ENCODE results near the gene TMEM163.
"Not testable (repeated sequence)": the region's sequence is repeated elsewhere in the genome, so short reads cannot be mapped to it uniquely, and the experiment has no call there.

TMEM163 gene

GRCh38 chr2:134573085-134573370, 145.8 kb downstream of the TMEM163 start:
- DNase-seq: no peak

- DNase-seq: no peak
Measured at GRCh38 chr2:134572314-134573084, 146.3 kb downstream of the TMEM163 start.

GRCh38 chr2:134570676-134571075, 148.1 kb downstream of the TMEM163 start:
- DNase-seq: no peak

- DNase-seq: no peak
Measured at GRCh38 chr2:134568413-134568812, 150.4 kb downstream of the TMEM163 start.

- no peak for DNase-seq
Measured at GRCh38 chr2:134567666-134568065, 151.1 kb downstream of the TMEM163 start.

- DNase-seq: not testable (repeated sequence)
Measured at GRCh38 chr2:134564955-134565354, 153.8 kb downstream of the TMEM163 start.

GRCh38 chr2:134564549-134564948, 154.3 kb downstream of the TMEM163 start:
- DNase-seq: no peak

GRCh38 chr2:134558208-134558830, 160.5 kb downstream of the TMEM163 start:
- DNase-seq: no peak

GRCh38 chr2:134555411-134555810, 163.4 kb downstream of the TMEM163 start:
- no peak for DNase-seq

- no peak for DNase-seq
Measured at GRCh38 chr2:134553657-134554056, 165.1 kb downstream of the TMEM163 start.

GRCh38 chr2:134550566-134551164, 168.1 kb downstream of the TMEM163 start:
- no peak for DNase-seq

GRCh38 chr2:134549104-134549503, 169.7 kb downstream of the TMEM163 start:
- DNase-seq: no peak

GRCh38 chr2:134540990-134541389, 177.8 kb downstream of the TMEM163 start:
- no peak for DNase-seq

GRCh38 chr2:134539981-134540380, 178.8 kb downstream of the TMEM163 start:
- no peak for DNase-seq

GRCh38 chr2:134537702-134538101, 181.1 kb downstream of the TMEM163 start:
- no peak for DNase-seq

- no peak for DNase-seq
Measured at GRCh38 chr2:134537121-134537520, 181.7 kb downstream of the TMEM163 start.

GRCh38 chr2:134536296-134536695, 182.5 kb downstream of the TMEM163 start:
- no peak for DNase-seq

- no peak for DNase-seq
Measured at GRCh38 chr2:134532537-134532936, 186.3 kb downstream of the TMEM163 start.

- DNase-seq: no peak
Measured at GRCh38 chr2:134527381-134527780, 191.4 kb downstream of the TMEM163 start.

- no peak for DNase-seq
Measured at GRCh38 chr2:134522496-134523455, 196.0 kb downstream of the TMEM163 start.

- DNase-seq: no peak
Measured at GRCh38 chr2:134518101-134518500, 200.7 kb downstream of the TMEM163 start.

- DNase-seq: no peak
Measured at GRCh38 chr2:134515137-134515536, 203.7 kb downstream of the TMEM163 start.

GRCh38 chr2:134513465-134513804, 205.4 kb downstream of the TMEM163 start:
- DNase-seq: no peak

All from kidney glomerular epithelial cell (primary cell).